Mesendoderm (in vitro differentiated cells): Measurements from ENCODE around the gene MCM8.

Source experiments
- DNase-seq: peaks from one replicate; pipeline ENCODE4 v3.0.0; 2013
- H2AK5ac ChIP-seq: 2 replicates; pipeline ENCODE4 v1.6.1; 2013; ENCODE audit warnings: low read length, inconsistent platforms
- H2BK120ac ChIP-seq: 2 replicates; pipeline ENCODE4 v1.6.1; 2013; ENCODE audit warnings: low read depth, mild to moderate bottlenecking, low read length, moderate library complexity, mixed read lengths
- H2BK15ac ChIP-seq: replicated peaks from 2 replicates; pipeline ENCODE4 v1.6.1; 2013; ENCODE audit warnings: low read depth, mild to moderate bottlenecking, moderate library complexity
- H2BK5ac ChIP-seq: 2 replicates; pipeline ENCODE4 v1.6.1; 2013; ENCODE audit warnings: low read length, inconsistent platforms
- H3K18ac ChIP-seq: 2 replicates; pipeline ENCODE4 v1.6.1; 2013; ENCODE audit warnings: mild to moderate bottlenecking, low read length, mixed read lengths
- H3K23ac ChIP-seq: one replicate; pipeline ENCODE4 v1.6.1; 2013; ENCODE audit warnings: low read length
- H3K27ac ChIP-seq: 2 replicates; pipeline ENCODE4 v1.5.1; 2013; ENCODE audit warnings: low read depth, mild to moderate bottlenecking, inconsistent platforms, low read length, moderate library complexity
- H3K27me3 ChIP-seq: 2 replicates; pipeline ENCODE4 v1.6.1; 2013; ENCODE audit warnings: low read length, control low read depth, mild to moderate bottlenecking, inconsistent platforms; ENCODE audit not compliant: insufficient read depth, poor library complexity
- H3K36me3 ChIP-seq: 2 replicates; pipeline ENCODE4 v1.6.1; 2013; ENCODE audit warnings: low read length, inconsistent platforms; ENCODE audit not compliant: control insufficient read depth, insufficient read depth
- H3K4ac ChIP-seq: one replicate; pipeline ENCODE4 v1.6.1; 2013; ENCODE audit warnings: low read depth, mild to moderate bottlenecking, low read length, moderate library complexity
- H3K4me1 ChIP-seq: 2 replicates; pipeline ENCODE4 v1.6.1; 2013; ENCODE audit warnings: low read depth, low read length, inconsistent platforms; ENCODE audit not compliant: control insufficient read depth
- H3K4me2 ChIP-seq: 2 replicates; pipeline ENCODE4 v1.6.1; 2013; ENCODE audit warnings: low read length
- H3K4me3 ChIP-seq: 2 replicates; pipeline ENCODE4 v1.5.1; 2013; ENCODE audit warnings: mild to moderate bottlenecking, low read length
- H3K56ac ChIP-seq: one replicate; pipeline ENCODE4 v1.6.1; 2013; ENCODE audit warnings: low read length
- H3K79me1 ChIP-seq: 2 replicates; pipeline ENCODE4 v1.6.1; 2013; ENCODE audit warnings: low read length, inconsistent platforms
- H3K79me2 ChIP-seq: 2 replicates; pipeline ENCODE4 v1.6.1; 2013; ENCODE audit warnings: mild to moderate bottlenecking, low read length; ENCODE audit not compliant: control insufficient read depth, insufficient read depth
- H3K9ac ChIP-seq: 2 replicates; pipeline ENCODE4 v1.6.1; 2013; ENCODE audit warnings: low read length, inconsistent platforms
- H4K5ac ChIP-seq: one replicate; pipeline ENCODE4 v1.6.1; 2013; ENCODE audit warnings: low read length
- H4K8ac ChIP-seq: one replicate; pipeline ENCODE4 v1.6.1; 2013; ENCODE audit warnings: low read depth, mild to moderate bottlenecking, control low read depth, low read length, moderate library complexity
- WGBS: extraction: QIAGEN DNeasy Blood & Tissue Kit; methylation state at CpG from one replicate; pipeline ENCODE4 v1.1.7; 2013; ENCODE audit warnings: low lambda C conversion rate, missing lambda C conversion rate; ENCODE audit not compliant: insufficient coverage; ENCODE audit errors: extremely low coverage; 5-methylcytosine and 5-hydroxymethylcytosine counted together

Gene MCM8

GRCh38 chr20:5977975-5978374 is 27.5 kb downstream of the MCM8 start:
- H3K4me3 ChIP-seq = no peak overlapping the region
- no peak overlapping the region for H3K4ac ChIP-seq
- H3K27ac ChIP-seq = no peak overlapping the region
- H3K79me2 ChIP-seq = no peaks in the 10 kb centered on the region
- no peaks in the 10 kb centered on the region for H3K4me1 ChIP-seq
- H3K36me3 ChIP-seq = peaks cover 3% of the 10 kb centered on the region
- no CpG with 5 or more reads among the region's 1 CpG for WGBS
- no peak overlapping the region for H3K23ac ChIP-seq
- DNase-seq = no peak
- H2BK15ac ChIP-seq = no peak overlapping the region
- no peak overlapping the region for H4K5ac ChIP-seq
- no peak overlapping the region for H2BK5ac ChIP-seq
- H4K8ac ChIP-seq = no peak overlapping the region
- no peak overlapping the region for H3K56ac ChIP-seq
- H3K27me3 ChIP-seq = no peaks in the 10 kb centered on the region
- H2AK5ac ChIP-seq = no peak overlapping the region
- no peak overlapping the region for H3K4me2 ChIP-seq
- no peak overlapping the region for H2BK120ac ChIP-seq
- no peak overlapping the region for H3K18ac ChIP-seq
- no peaks in the 10 kb centered on the region for H3K79me1 ChIP-seq
- no peak overlapping the region for H3K9ac ChIP-seq

GRCh38 chr20:5979801-5980200 is 29.3 kb downstream of the MCM8 start:
- H3K36me3 ChIP-seq = peaks cover 3% of the 10 kb centered on the region
- WGBS = no CpG with 5 or more reads among the region's 4 CpGs

GRCh38 chr20:5980720-5981538 is 30.5 kb downstream of the MCM8 start:
- H2BK5ac ChIP-seq = no peak overlapping the region
- H4K5ac ChIP-seq = no peak overlapping the region
- WGBS = no CpG with 5 or more reads among the region's 5 CpGs
- no peak overlapping the region for H2AK5ac ChIP-seq
- H3K23ac ChIP-seq = no peak overlapping the region
- H2BK120ac ChIP-seq = no peak overlapping the region
- H3K36me3 ChIP-seq = peaks cover 3% of the 10 kb centered on the region
- no peak for DNase-seq
- H3K79me2 ChIP-seq = no peaks in the 10 kb centered on the region
- H2BK15ac ChIP-seq = no peak overlapping the region
- H3K4me3 ChIP-seq = no peak overlapping the region
- H3K79me1 ChIP-seq = no peaks in the 10 kb centered on the region
- H4K8ac ChIP-seq = no peak overlapping the region
- H3K18ac ChIP-seq = no peak overlapping the region
- no peak overlapping the region for H3K9ac ChIP-seq
- H3K27me3 ChIP-seq = no peaks in the 10 kb centered on the region
- no peak overlapping the region for H3K4ac ChIP-seq
- no peak overlapping the region for H3K56ac ChIP-seq
- H3K27ac ChIP-seq = no peak overlapping the region
- no peak overlapping the region for H3K4me2 ChIP-seq
- H3K4me1 ChIP-seq = no peaks in the 10 kb centered on the region

More at GRCh38 chr20:5979801-5980200, 29.3 kb downstream of the MCM8 start:
- no peak overlapping the region for H3K27ac ChIP-seq
- H3K4me1 ChIP-seq = no peaks in the 10 kb centered on the region
- no peak overlapping the region for H3K9ac ChIP-seq
- no peaks in the 10 kb centered on the region for H3K27me3 ChIP-seq
- no peaks in the 10 kb centered on the region for H3K79me2 ChIP-seq
- no peak overlapping the region for H3K4ac ChIP-seq
- no peak for DNase-seq
- no peaks in the 10 kb centered on the region for H3K79me1 ChIP-seq
- no peak overlapping the region for H3K23ac ChIP-seq
- no peak overlapping the region for H3K56ac ChIP-seq
- no peak overlapping the region for H3K4me2 ChIP-seq
- H4K8ac ChIP-seq = no peak overlapping the region
- no peak overlapping the region for H3K18ac ChIP-seq
- H2BK15ac ChIP-seq = no peak overlapping the region
- no peak overlapping the region for H3K4me3 ChIP-seq
- H2BK5ac ChIP-seq = no peak overlapping the region
- H2BK120ac ChIP-seq = no peak overlapping the region
- H2AK5ac ChIP-seq = no peak overlapping the region
- no peak overlapping the region for H4K5ac ChIP-seq

GRCh38 chr20:5987383-5987782 is 36.9 kb downstream of the MCM8 start:
- no peaks in the 10 kb centered on the region for H3K79me2 ChIP-seq
- no CpG with 5 or more reads among the region's 2 CpGs for WGBS

GRCh38 chr20:5989539-5989938 is 39.1 kb downstream of the MCM8 start:
- Histone ChIP-seq H3K18ac (no peak overlapping the region), H3K4me2 (no peak overlapping the region), H3K9ac (no peak overlapping the region), H2AK5ac (no peak overlapping the region), H3K79me1 (no peaks in the 10 kb centered on the region), H4K5ac (no peak overlapping the region), H3K56ac (no peak overlapping the region), H3K36me3 (peaks cover 2% of the 10 kb centered on the region), H3K4me1 (no peaks in the 10 kb centered on the region), H3K4ac (no peak overlapping the region), H2BK120ac (no peak overlapping the region), H3K23ac (no peak overlapping the region), H3K4me3 (no peak overlapping the region), H2BK5ac (no peak overlapping the region), H3K27me3 (no peaks in the 10 kb centered on the region), H4K8ac (no peak overlapping the region), H2BK15ac (no peak overlapping the region), H3K27ac (no peak overlapping the region), H3K79me2 (no peaks in the 10 kb centered on the region)
- DNase-seq = peak; percentile 32
- no CpG with 5 or more reads among the region's 1 CpG for WGBS

More at GRCh38 chr20:5987383-5987782, 36.9 kb downstream of the MCM8 start:
- Histone ChIP-seq H4K8ac (no peak overlapping the region), H3K9ac (no peak overlapping the region), H3K4me3 (no peak overlapping the region), H4K5ac (no peak overlapping the region), H3K79me1 (no peaks in the 10 kb centered on the region), H3K27me3 (no peaks in the 10 kb centered on the region), H3K4me2 (no peak overlapping the region), H3K36me3 (peaks cover 2% of the 10 kb centered on the region), H3K56ac (no peak overlapping the region), H2BK5ac (no peak overlapping the region), H2BK120ac (no peak overlapping the region), H2BK15ac (no peak overlapping the region), H3K4ac (no peak overlapping the region), H3K18ac (no peak overlapping the region), H2AK5ac (no peak overlapping the region), H3K4me1 (no peaks in the 10 kb centered on the region), H3K27ac (no peak overlapping the region), H3K23ac (no peak overlapping the region)
- DNase-seq = no peak

- Histone ChIP-seq H3K18ac (no peak overlapping the region), H3K36me3 (peaks cover 4% of the 10 kb centered on the region), H4K5ac (no peak overlapping the region), H3K27me3 (no peaks in the 10 kb centered on the region), H3K56ac (no peak overlapping the region), H3K4me2 (no peak overlapping the region), H2BK120ac (no peak overlapping the region), H3K23ac (no peak overlapping the region), H3K79me1 (no peaks in the 10 kb centered on the region), H3K4me1 (no peaks in the 10 kb centered on the region), H3K4ac (no peak overlapping the region), H3K4me3 (no peak overlapping the region), H2BK5ac (no peak overlapping the region), H4K8ac (no peak overlapping the region), H2BK15ac (no peak overlapping the region), H3K9ac (no peak overlapping the region), H3K79me2 (no peaks in the 10 kb centered on the region), H3K27ac (no peak overlapping the region), H2AK5ac (no peak overlapping the region)
- WGBS = no CpG with 5 or more reads among the region's 3 CpGs
- no peak for DNase-seq
These were observed 40.5 kb downstream of the MCM8 start for GRCh38 chr20:5990946-5991345.
